GM19023 (cell line): ENCODE measurements around the gene SLC9A8.

ENCODE experiments used
- ATAC-seq: cut with Tn5 transposase; IDR thresholded peaks from one replicate; pipeline ENCODE4 v1.9.1; 2021; ENCODE audit warnings: mild to moderate bottlenecking, moderate library complexity; ENCODE audit not compliant: unreplicated experiment

The SLC9A8 gene

GRCh38 chr20:49913399-49914047, 100.9 kb downstream of the SLC9A8 start:
- no peak for ATAC-seq

GRCh38 chr20:49914310-49915117, 101.9 kb downstream of the SLC9A8 start:
- no peak for ATAC-seq

- ATAC-seq: peak; percentile 26
Observed at GRCh38 chr20:49915118-49915379, 102.4 kb downstream of the SLC9A8 start.

- ATAC-seq: peak; percentile 86
Observed at GRCh38 chr20:49915380-49916145, 102.9 kb downstream of the SLC9A8 start, which contains the start of gene SPATA2. SPATA2 (minus strand) TSS chr20:49915529; CDS start chr20:49908490, 7,039 bp downstream.

GRCh38 chr20:49916146-49917002, 103.7 kb downstream of the SLC9A8 start:
- no peak for ATAC-seq

GRCh38 chr20:49918446-49918845, 105.8 kb downstream of the SLC9A8 start:
- ATAC-seq: no peak

- no peak for ATAC-seq
Observed at GRCh38 chr20:49919009-49919408, 106.4 kb downstream of the SLC9A8 start.

GRCh38 chr20:49919461-49919860, 106.8 kb downstream of the SLC9A8 start:
- ATAC-seq: no peak

GRCh38 chr20:49924247-49924646, 111.6 kb downstream of the SLC9A8 start:
- no peak for ATAC-seq

- ATAC-seq: no peak
Observed at GRCh38 chr20:49925901-49926454, 113.3 kb downstream of the SLC9A8 start.

- ATAC-seq: no peak
Observed at GRCh38 chr20:49928411-49929141, 115.9 kb downstream of the SLC9A8 start.

- ATAC-seq: no peak
Observed at GRCh38 chr20:49929142-49929494, 116.5 kb downstream of the SLC9A8 start.

- ATAC-seq: no peak
Observed at GRCh38 chr20:49935746-49936152, 123.1 kb downstream of the SLC9A8 start.

GRCh38 chr20:49936153-49937026, 123.8 kb downstream of the SLC9A8 start, which contains the start of gene RNF114:
RNF114 (plus strand) TSS chr20:49936397; CDS start chr20:49936413, 16 bp downstream.
- ATAC-seq: peak; percentile 68

GRCh38 chr20:49937027-49937929, 124.7 kb downstream of the SLC9A8 start:
- ATAC-seq: peak; percentile 11

GRCh38 chr20:49938173-49939163, 125.8 kb downstream of the SLC9A8 start:
- no peak for ATAC-seq

- no peak for ATAC-seq
Observed at GRCh38 chr20:49941456-49941855, 128.8 kb downstream of the SLC9A8 start.
